HUDEP-2 (cell line): ENCODE data around the gene EMP3.
"Not testable (repeated sequence)": the region's sequence is repeated elsewhere in the genome, so short reads cannot be mapped to it uniquely, and the experiment has no call there.

Experiments used
- DNase-seq, 76 experiments: peaks; one replicate each; lab custom pipeline; 2025; ENCODE audit not compliant: unreplicated experiment in 76 of 76; lab: John Stamatoyannopoulos, UW

The EMP3 gene

GRCh38 chr19:48315712-48316111, 9.6 kb upstream of the EMP3 start:
- no peak for DNase-seq

- DNase-seq, result not testable (repeated sequence)
These were observed 7.7 kb upstream of the EMP3 start for GRCh38 chr19:48317708-48317960.

DNA sequence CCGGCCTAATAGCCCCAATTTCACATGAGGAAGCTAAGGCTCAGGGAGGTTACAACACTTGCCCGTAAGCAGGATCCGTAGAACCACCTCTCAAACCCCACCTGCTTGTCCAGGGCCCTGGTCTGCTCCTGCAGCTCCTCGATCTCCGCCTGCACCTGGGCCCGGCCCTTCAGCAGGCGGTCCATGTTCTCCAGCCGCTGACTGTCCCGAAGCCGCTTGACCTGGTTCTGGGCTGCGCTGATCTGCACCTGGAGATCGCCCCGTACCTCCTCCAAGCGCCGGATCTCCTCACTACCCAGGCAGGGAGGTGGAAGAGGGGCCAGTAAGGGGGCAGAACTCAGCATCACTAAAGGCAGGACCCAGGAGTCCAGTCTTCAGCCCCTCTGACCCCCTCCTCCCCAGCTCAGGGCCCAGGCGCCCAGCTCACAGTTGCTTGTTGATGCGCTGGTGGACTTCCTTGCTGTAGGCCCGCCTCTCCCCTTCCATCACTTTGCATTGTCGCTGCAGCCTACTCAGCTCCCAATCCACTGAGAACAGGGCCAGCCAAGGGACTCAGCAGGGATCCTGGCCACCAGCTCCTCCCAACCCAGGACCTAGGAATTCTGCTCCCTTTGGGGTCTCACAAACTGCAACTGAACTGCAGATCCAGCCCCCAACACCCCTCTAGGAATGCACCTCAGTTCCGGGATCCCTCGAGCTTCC, 6.9 kb upstream of the EMP3 start:
- no peak for DNase-seq

DNA sequence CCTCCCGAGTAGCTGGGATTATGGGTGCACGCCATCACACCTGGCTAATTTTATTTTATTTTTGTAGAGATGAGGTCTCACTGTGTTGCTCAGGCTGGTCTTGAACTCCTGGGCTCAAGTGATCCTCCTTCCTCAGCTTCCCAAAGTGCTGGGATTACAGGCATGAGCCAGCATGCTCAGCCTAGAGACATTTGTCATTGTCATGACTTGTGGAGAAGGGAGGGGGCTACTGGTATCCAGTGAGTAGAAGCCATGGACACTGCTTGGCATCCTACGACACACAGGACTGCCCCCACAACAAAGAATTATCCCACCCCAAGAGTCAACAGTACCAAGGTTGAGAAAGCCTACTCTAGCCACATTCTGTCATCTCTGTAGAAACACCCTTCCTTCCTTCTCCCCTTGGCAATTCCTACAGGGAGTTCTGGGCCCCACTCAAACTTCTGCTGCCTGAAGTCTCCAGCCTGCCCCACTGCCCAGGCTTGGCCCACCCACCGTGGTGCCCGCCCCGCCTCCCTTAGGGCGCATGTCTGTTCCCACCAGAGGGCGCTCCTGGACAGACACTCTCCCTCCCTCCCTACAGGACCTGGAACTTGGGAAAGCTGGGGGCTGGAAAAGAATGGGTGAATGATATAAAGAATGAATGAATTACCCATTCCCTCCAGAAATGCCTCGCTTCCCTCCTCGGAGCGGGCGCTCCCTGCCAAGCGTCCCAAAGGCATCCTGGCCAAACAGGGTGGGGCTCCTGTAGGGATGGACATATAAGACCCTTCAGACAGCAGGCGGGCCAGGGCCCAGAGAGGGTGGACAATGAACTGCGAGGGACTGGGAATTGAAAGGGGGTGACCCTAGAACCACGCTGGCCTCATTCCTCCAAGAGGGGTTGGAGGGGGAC, 5.5 kb upstream of the EMP3 start:
- DNase-seq, result peak in 69 of 76 experiments; percentile 29 to 96 (median 72)

GRCh38 chr19:48321372-48321621, 4.1 kb upstream of the EMP3 start:
- DNase-seq, result peak; percentile 74 to 100 (median 99)

DNA sequence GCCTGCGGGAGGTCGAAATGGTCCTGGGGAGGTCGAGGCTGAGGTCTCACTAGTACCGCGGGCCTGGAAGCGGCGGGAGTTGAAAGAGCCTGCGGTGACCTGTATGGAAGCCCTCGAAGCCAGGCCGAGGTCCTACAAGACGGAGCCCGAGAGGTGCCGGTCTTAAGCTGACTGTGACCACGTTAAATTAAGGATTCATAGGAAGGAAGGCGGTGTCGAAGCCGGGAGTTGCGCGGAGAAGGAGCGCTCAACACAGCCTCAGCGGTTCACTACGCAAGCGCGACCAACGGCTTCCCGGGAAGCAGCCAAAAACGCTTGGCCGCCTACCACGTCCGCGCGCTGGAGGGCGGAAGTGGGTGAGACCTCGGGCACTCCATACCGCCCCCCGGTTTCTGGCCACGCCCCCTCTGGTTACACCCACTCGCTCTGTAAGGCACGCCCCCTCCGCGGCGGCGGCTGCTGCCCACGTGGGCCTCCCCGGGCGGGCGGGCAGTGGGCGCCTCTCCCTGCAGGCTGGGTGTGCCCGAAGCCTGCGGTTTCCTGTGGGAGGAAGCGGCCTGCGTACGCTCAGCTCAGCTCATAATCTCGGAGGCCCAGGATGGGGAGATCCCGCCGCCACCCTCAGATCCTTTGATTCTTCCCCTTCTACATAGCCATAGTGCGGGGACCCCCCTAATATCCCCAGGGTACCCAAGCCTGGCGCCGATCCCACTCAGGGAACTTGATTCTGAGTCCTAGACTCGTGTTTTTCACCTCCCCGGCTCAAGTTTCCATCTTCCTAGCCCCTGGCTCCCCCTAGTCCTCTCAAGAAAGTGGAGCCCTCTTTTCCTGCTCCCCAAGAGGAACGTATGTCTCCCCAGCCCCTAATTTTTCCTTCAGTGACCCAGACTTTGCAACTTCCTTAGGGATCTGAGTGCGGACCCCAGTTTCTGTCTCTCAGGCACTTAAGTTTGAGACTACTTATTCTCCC, 3.4 kb upstream of the EMP3 start:
- peak in 75 of 76 experiments; percentile 84 to 100 (median 100) for DNase-seq

DNA sequence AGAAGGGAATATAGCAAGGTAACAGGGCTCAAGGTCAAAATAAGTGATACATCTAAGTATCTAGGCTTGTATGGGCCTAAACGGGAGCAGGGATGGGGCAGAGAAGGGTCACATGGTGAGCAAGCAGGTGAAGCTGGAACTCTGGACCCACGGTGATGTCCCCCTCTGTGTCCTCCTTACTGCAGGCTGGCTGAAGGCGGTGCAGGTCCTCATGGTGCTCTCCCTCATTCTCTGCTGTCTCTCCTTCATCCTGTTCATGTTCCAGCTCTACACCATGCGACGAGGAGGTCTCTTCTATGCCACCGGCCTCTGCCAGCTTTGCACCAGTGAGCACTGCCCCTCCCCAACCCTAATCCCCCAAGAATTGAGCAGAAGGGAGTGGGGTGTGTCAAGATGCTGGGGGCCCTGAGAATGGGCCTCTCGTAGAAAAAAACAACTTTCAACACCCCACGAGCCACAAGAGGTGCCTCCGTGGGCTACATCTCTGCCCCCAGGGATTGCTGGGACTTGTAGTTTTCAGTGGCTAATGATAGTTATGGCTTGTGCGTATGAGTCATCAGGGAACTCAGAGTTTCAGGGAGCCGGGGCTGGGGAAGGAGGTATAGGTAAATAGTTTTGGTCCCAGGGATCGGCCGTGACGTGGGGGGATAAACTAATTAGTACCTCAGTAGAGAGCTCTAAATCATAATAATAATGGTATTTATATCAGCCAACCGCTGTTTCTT, 4.0 kb downstream of the EMP3 start:
- DNase-seq, result peak in 44 of 76 experiments; percentile 13 to 72 (median 39)

GRCh38 chr19:48330012-48330681, 4.8 kb downstream of the EMP3 start:
- peak in 71 of 76 experiments; percentile 44 to 89 (median 76) for DNase-seq

- no peak for DNase-seq
These were observed 7.0 kb downstream of the EMP3 start for GRCh38 chr19:48332351-48332661.

DNA sequence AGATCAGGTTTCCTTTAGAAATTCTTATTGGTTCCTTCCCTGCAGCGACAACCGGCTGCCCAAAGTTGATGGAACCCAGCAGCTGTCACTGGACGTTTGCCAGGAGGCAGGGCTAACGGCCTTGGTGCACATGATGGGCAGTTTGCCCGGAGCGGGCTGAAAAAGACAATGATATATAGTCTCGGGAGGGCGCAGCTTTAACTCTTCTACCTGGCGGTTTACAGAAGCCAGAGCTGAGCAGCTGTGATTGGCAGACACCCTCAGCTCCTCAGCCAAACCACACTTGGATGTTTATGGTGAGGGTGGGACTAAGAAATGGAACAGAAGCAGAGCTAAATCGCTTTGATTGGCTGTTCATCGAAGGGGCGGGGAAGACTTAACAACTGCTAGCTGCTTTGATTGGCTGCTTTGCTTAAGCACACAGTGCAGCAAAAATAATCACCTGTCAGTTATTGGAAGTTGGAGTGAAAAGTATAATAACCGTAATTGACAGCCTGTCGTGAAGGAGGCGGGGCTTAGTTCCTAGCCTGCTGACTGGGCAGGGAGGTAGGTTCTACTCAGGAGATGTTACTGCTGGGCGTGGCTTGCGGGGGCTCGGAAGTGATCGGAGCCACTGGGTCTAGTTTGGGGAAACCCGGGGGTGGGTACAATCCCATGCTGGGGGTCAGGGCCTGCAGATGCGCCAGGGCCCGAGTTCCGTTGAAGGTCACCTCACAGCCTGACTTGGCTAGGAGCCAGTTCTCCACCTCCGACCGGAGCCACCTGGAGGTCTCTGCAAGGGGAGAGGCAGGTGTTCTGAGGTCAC, 7.5 kb downstream of the EMP3 start:
- DNase-seq, result peak in 75 of 76 experiments; percentile 96 to 100 (median 100)

GRCh38 chr19:48333467-48334384, 8.4 kb downstream of the EMP3 start:
- peak in 74 of 76 experiments; percentile 84 to 100 (median 96) for DNase-seq

GRCh38 chr19:48338253-48338755, 13.0 kb downstream of the EMP3 start:
- DNase-seq, result no peak

DNA sequence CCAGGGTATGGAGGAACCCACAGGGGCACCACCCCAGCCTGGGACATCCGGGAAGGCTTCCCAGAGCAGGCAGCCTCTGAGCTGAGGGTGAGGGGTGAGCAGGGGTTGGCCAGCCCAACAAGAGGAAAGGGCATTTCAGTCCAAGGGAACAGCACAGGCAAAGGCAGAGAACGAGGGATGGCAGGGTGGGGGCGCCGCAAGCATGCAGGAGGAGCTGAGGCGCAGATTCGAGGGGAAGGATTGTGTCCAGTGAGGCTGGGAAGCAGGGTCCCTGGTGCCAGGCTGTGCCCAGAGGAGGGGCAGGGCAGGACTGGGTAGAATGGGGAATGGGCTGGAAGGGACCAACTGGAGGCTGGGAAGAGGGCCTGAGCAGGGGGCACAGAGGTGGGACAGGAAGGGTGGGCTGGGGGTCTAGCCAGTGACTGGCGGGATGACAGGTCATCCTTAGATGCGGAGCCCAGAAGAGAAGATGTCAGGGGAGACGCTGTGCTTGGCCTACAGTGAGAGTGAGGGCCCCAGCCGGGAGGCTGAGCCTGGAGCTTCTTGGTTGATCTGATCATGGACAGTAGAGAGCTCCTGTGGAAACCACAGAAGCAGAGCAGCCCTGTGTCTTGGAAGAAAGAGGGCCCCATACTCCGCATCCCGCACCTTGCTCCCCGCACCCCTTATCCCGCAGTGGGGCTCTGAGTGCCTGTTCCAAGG, 13.6 kb downstream of the EMP3 start:
- no peak for DNase-seq

- DNase-seq, result peak in 10 of 76 experiments; percentile 15 to 41 (median 30)
These were observed 15.6 kb downstream of the EMP3 start for GRCh38 chr19:48340995-48341394.

GRCh38 chr19:48341515-48342413, 16.4 kb downstream of the EMP3 start:
- no peak for DNase-seq

DNA sequence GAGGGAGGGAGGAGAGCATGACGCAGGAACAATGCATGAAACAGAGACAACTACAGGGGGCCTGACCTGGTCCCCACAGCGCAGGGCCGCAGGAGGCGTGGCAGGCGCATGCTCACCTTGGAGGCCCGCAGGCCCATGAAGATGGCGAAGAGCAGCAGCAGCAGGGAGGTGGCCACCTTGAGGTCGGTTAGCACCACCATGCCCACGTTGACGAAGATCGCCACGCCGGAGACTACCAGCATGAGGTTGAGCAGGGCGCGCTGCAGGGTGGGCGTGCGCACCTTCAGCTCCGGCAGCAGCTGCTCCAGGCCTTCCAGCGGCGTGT, 17.0 kb downstream of the EMP3 start:
- DNase-seq, result no peak
